ENCODE measurements around the gene HAUS7. TPM values are rescaled to one million over a fixed set of nuclear protein-coding genes. Genes with fewer than 3 reads are reported as not detected.

The HAUS7 gene
- total RNA-seq, 1 donor from 2014 or later, result 32.5 TPM

- Mint-ChIP-seq H3K27ac (no peak overlapping the region), H3K9me3 (peaks cover under 1% of the 10 kb centered on the region), H3K4me3 (no peak overlapping the region)
Observed at GRCh38 chrX:153434801-153435200, 35.6 kb downstream of the HAUS7 start.

GRCh38 chrX:153433781-153434285 lies 36.5 kb downstream of the HAUS7 start:
- H3K4me1 Mint-ChIP-seq (ENCODE audit: unreplicated experiment), result no peaks in the 10 kb centered on the region
- no peak for TF ChIP-seq CTCF (conservative IDR thresholded peaks at IDR 0.05)
- H3K9me3 Mint-ChIP-seq, result no peaks in the 10 kb centered on the region
- peaks cover 3% of the 10 kb centered on the region for H3K27me3 Mint-ChIP-seq
- no peak overlapping the region for H3K4me3 Mint-ChIP-seq
- no peak for DNase-seq (ENCODE audit: extremely low spot score, unreplicated experiment)
- no peak overlapping the region for H3K27ac Mint-ChIP-seq
- no peaks in the 10 kb centered on the region for H3K36me3 Mint-ChIP-seq

More at GRCh38 chrX:153434801-153435200, 35.6 kb downstream of the HAUS7 start:
- no peak for DNase-seq (ENCODE audit: extremely low spot score, unreplicated experiment)
- Mint-ChIP-seq H3K4me1 (ENCODE audit: unreplicated experiment) (no peaks in the 10 kb centered on the region), H3K27me3 (peaks cover 3% of the 10 kb centered on the region), H3K36me3 (no peaks in the 10 kb centered on the region)
- TF ChIP-seq CTCF (conservative IDR thresholded peaks at IDR 0.05), result no peak

- Mint-ChIP-seq H3K27me3 (peaks cover 3% of the 10 kb centered on the region), H3K4me3 (no peak overlapping the region), H3K4me1 (ENCODE audit: unreplicated experiment) (no peaks in the 10 kb centered on the region), H3K9me3 (no peaks in the 10 kb centered on the region), H3K36me3 (no peaks in the 10 kb centered on the region), H3K27ac (no peak overlapping the region)
- DNase-seq (ENCODE audit: extremely low spot score, unreplicated experiment), result no peak
- no peak for TF ChIP-seq CTCF (conservative IDR thresholded peaks at IDR 0.05)
Observed at GRCh38 chrX:153433161-153433680, 37.2 kb downstream of the HAUS7 start.

GRCh38 chrX:153430796-153431195 lies 39.6 kb downstream of the HAUS7 start:
- no peak for DNase-seq (ENCODE audit: extremely low spot score, unreplicated experiment)
- Mint-ChIP-seq H3K4me1 (ENCODE audit: unreplicated experiment) (no peaks in the 10 kb centered on the region), H3K27ac (no peak overlapping the region), H3K9me3 (no peaks in the 10 kb centered on the region), H3K36me3 (no peaks in the 10 kb centered on the region), H3K4me3 (no peak overlapping the region), H3K27me3 (peaks cover 3% of the 10 kb centered on the region)
- no peak for TF ChIP-seq CTCF (conservative IDR thresholded peaks at IDR 0.05)

GRCh38 chrX:153426204-153426603 lies 44.2 kb downstream of the HAUS7 start:
- TF ChIP-seq CTCF (conservative IDR thresholded peaks at IDR 0.05), result no peak
- H3K27me3 Mint-ChIP-seq, result peaks cover 3% of the 10 kb centered on the region
- no peaks in the 10 kb centered on the region for H3K4me1 Mint-ChIP-seq (ENCODE audit: unreplicated experiment)
- H3K4me3 Mint-ChIP-seq, result no peak overlapping the region
- H3K27ac Mint-ChIP-seq, result no peak overlapping the region
- no peaks in the 10 kb centered on the region for H3K36me3 Mint-ChIP-seq
- H3K9me3 Mint-ChIP-seq, result no peaks in the 10 kb centered on the region
- DNase-seq (ENCODE audit: extremely low spot score, unreplicated experiment), result no peak

All from type B pancreatic cell (in vitro differentiated cells).